Colonic mucosa (tissue), 4 donors: ENCODE data around the gene FBXO27. TPM values are rescaled to one million over a fixed set of nuclear protein-coding genes. Genes with fewer than 3 reads are reported as not detected.
A peak's percentile ranks its signal among the peaks of the same experiment; 100 is the strongest.

Experiments used
- DNase-seq: peaks from one replicate; pipeline ENCODE4 v3.0.0-alpha.2; 2020
- H3K27ac ChIP-seq: fragments of 200-600 bp; one replicate; pipeline ENCODE4 v1.8.0; 2021
- H3K27me3 ChIP-seq: fragments of 200-600 bp; one replicate; pipeline ENCODE4 v1.8.0; 2021
- H3K36me3 ChIP-seq: fragments of 200-600 bp; one replicate; pipeline ENCODE4 v1.8.0; 2021
- H3K4me1 ChIP-seq: fragments of 200-600 bp; one replicate; pipeline ENCODE4 v1.8.0; 2021; ENCODE audit warnings: mild to moderate bottlenecking
- H3K4me3 ChIP-seq: fragments of 200-600 bp; one replicate; pipeline ENCODE4 v1.8.0; 2021
- H3K9ac ChIP-seq, 2 donors: one replicate each; pipeline ENCODE4 v1.7.0; 2013; ENCODE audit warnings: control low read depth in 2 of 2, low read depth in 2 of 2, low read length in 2 of 2
- H3K9me3 ChIP-seq: fragments of 200-600 bp; one replicate; pipeline ENCODE4 v1.8.0; 2021
- intact Hi-C: fragments of 100-400 bp; cut with DNase I; formaldehyde crosslinking; loops from one replicate; pipeline ENCODE4 v1.14.1; 2022
- total RNA-seq, 2 donors: library from RNA; stranded (reverse); fragmentation: NEBNext Ultra II Directional in 1 of 2; extraction: Animal tissue kit (Norgen Biotek cat#: 25700) in 1 of 2; gene quantifications; one replicate each; pipeline ENCODE4 v1.2.1, GENCODE V29; 2021
- TF ChIP-seq, protein P1 (sequence below): fragments of 200-600 bp; IDR thresholded peaks from one replicate; pipeline ENCODE4 v1.8.0; 2022; ENCODE audit warnings: antibody characterized with exemption, mild to moderate bottlenecking
- donor health status: healthy.
- donor health status: DM: no; HTN: no; CAD: no.
- donor health status: DM: no; HTN: no; CAD: no.

Gene FBXO27, protein sequence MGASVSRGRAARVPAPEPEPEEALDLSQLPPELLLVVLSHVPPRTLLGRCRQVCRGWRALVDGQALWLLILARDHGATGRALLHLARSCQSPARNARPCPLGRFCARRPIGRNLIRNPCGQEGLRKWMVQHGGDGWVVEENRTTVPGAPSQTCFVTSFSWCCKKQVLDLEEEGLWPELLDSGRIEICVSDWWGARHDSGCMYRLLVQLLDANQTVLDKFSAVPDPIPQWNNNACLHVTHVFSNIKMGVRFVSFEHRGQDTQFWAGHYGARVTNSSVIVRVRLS
- total RNA-seq: 1 to 10 TPM; 1.1 to 2.4 TPM

DNA sequence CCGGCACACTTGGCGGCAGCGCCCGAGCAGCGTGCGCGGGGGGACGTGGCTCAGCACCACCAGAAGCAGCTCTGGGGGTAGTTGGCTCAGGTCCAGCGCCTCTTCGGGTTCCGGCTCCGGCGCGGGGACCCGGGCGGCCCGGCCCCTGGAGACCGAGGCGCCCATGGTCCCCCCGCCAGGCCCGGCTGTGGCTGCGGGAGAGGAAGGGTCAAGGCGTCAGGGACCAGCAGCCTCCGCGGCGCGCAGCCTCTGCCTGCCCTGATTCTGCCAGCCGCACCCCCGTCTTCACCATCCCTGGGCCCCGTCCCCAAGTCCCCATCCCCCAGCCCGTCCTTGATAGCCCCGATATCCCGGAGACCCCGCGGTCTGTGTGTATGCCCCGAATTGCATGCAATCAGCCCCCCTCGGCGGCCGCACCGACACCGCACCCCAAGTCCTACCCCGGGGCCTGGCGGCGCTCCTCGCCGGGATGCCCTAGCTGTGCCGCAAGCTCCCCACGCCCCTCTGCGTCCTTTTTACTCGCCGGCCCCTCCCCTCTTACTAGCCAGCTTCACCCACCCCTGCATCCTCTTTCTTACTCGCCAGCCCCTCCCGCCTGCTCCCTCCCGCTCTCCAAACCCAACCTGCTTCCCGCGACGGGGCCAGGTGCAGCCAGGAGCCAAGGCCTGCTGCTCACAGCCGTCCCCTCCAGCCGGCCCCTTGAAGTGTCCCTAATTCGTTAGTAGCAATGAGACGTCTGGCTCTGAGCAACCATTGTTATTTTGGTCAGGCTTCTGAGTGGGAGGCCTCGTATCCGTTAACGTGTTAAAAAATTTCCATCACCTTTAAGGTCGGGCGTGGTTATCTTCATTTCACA, at the start of gene FBXO27:
FBXO27 (minus strand) TSS at position 487 of the 856 bp plus-strand sequence; CDS start at position 165, 322 bp downstream.
- peaks cover 20% of the 10 kb centered on the region for H3K27me3 ChIP-seq
- peak within 1 kb of the TSS; percentile 60 for H3K4me3 ChIP-seq
- H3K4me1 ChIP-seq: no peaks in the 10 kb centered on the region
- H3K9me3 ChIP-seq: no peaks in the 10 kb centered on the region
- TF ChIP-seq, protein P1, sequence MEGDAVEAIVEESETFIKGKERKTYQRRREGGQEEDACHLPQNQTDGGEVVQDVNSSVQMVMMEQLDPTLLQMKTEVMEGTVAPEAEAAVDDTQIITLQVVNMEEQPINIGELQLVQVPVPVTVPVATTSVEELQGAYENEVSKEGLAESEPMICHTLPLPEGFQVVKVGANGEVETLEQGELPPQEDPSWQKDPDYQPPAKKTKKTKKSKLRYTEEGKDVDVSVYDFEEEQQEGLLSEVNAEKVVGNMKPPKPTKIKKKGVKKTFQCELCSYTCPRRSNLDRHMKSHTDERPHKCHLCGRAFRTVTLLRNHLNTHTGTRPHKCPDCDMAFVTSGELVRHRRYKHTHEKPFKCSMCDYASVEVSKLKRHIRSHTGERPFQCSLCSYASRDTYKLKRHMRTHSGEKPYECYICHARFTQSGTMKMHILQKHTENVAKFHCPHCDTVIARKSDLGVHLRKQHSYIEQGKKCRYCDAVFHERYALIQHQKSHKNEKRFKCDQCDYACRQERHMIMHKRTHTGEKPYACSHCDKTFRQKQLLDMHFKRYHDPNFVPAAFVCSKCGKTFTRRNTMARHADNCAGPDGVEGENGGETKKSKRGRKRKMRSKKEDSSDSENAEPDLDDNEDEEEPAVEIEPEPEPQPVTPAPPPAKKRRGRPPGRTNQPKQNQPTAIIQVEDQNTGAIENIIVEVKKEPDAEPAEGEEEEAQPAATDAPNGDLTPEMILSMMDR: no peak
- DNase-seq: peak; percentile 21
- H3K9ac ChIP-seq: peak within 1 kb of the TSS; percentile 26 to 51
- intact Hi-C loops: no loop called here
- no peaks in the 10 kb centered on the region for H3K36me3 ChIP-seq
- no peak within 1 kb of the TSS for H3K27ac ChIP-seq

DNA sequence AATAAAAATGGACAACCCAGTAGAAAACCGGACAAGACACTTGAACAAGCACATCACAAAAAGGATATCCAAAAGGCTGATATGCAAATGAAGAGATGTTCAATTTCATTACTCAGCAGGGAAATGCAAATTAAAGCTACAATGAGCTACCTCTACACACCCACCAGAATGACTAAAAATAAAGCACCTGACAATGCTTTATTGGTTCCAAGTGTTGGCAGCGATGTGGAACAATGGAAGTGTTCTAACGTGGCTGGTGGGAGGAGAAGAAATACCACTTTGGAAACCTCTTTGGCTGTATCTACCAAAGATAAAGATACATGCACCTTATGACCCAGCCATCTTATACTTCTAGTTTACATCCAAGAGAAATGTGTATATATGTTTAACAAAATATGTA, 48.1 kb upstream of the FBXO27 start:
- H3K27me3 ChIP-seq: peaks cover 32% of the 10 kb centered on the region
- no peak overlapping the region for H3K27ac ChIP-seq
- TF ChIP-seq, protein P1: no peak
- H3K36me3 ChIP-seq: no peaks in the 10 kb centered on the region
- no peaks in the 10 kb centered on the region for H3K9me3 ChIP-seq
- no peak for DNase-seq
- H3K4me3 ChIP-seq: no peak overlapping the region
- intact Hi-C loops: no loop called here
- no peak overlapping the region for H3K9ac ChIP-seq
- H3K4me1 ChIP-seq: no peaks in the 10 kb centered on the region

DNA sequence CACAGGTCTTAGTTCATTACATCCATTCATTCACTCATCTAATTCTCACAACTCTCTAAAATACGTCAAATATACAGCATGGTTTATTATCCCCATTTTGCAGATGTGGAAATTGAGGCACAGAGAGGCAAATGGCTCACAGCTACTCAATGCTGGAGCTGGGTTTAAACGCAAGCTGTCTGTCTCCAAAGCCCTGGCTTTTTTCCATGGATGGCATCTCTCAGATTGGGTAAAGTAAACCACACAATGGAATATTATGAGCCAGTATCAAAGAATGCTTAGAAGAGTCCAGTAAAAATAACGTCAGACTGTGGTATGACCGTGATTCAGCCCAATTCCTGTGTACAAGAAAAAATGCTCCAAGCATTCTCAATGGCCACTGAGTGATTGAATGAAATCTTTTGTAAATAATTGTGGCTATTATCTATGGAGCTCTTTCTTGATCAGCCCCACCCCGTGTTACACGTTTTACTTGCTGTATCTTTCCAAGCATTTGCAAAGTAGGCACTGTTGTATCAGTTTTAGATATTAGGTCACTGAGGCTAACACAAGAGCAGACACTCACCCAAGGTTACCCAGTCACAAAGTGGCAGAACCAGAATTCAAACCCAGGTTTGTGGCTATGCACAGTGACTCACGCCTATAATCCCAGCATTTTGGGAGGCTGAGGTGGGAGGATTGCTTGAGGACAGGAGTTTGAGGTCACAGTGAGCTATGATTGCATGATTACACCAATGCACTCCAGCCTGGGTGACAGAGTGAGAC, 46.3 kb upstream of the FBXO27 start:
- H3K27ac ChIP-seq: no peak overlapping the region
- H3K27me3 ChIP-seq: peaks cover 14% of the 10 kb centered on the region
- no peak overlapping the region for H3K9ac ChIP-seq
- DNase-seq: no peak
- no peak overlapping the region for H3K4me3 ChIP-seq
- H3K36me3 ChIP-seq: no peaks in the 10 kb centered on the region
- TF ChIP-seq, protein P1: no peak
- H3K4me1 ChIP-seq: no peaks in the 10 kb centered on the region
- intact Hi-C loops: no loop called here
- H3K9me3 ChIP-seq: no peaks in the 10 kb centered on the region

DNA sequence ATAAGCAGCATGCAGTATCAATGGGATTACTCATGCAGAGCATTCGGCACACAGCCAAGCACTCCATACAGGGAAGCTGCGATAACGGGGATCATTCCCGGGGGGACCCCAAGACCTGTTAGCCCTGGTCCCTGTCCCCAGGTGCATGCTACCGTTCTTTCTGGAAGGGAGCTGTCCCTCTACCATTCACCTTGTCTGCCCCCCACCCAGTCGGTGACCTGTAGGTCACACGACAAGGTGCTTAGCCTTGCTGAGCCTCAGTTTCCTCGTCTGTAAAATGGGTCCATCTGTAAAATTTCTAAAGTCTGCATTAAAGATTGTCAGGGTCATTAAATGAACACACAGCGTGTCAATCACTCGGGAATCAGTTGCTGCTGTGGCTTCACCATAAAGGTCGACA, 45.0 kb upstream of the FBXO27 start:
- no peak for DNase-seq
- intact Hi-C loops: no loop called here
- Histone ChIP-seq H3K27ac (no peak overlapping the region), H3K9me3 (no peaks in the 10 kb centered on the region), H3K27me3 (peaks cover 2% of the 10 kb centered on the region), H3K4me3 (no peak overlapping the region), H3K4me1 (no peaks in the 10 kb centered on the region), H3K36me3 (no peaks in the 10 kb centered on the region), H3K9ac (no peak overlapping the region)
- TF ChIP-seq, protein P1: no peak

DNA sequence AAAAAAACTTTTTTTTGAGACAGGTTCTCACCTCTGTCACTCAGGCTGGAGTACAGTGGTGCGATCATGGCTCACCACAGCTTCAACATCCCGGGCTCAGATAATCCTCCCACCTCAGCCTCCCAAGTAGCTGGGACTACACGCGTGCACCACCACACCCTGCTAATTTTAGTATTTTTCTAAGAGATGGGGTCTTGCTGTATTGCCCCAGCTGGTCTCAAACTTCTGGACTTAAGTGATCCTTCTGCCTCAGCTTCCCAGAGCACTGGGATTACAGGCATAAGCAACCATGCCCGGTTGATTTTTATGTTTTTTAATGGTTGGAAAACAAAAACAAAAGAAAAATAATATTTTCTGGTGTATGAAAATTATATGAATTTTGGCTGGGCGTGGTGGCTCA, 42.6 kb upstream of the FBXO27 start:
- DNase-seq: no peak
- Histone ChIP-seq H3K4me3 (no peak overlapping the region), H3K4me1 (no peaks in the 10 kb centered on the region), H3K9me3 (no peaks in the 10 kb centered on the region), H3K27me3 (no peaks in the 10 kb centered on the region), H3K36me3 (no peaks in the 10 kb centered on the region), H3K9ac (no peak overlapping the region), H3K27ac (no peak overlapping the region)
- TF ChIP-seq, protein P1: no peak
- intact Hi-C loops: no loop called here
